Neural progenitor cell (in vitro differentiated cells): ENCODE data around the gene KPNA3. TPM values are rescaled to one million over a fixed set of nuclear protein-coding genes. Genes with fewer than 3 reads are reported as not detected.

Source experiments
- DNase-seq: peaks from one replicate; pipeline ENCODE4 v3.0.0-alpha.2; 2016; ENCODE audit warnings: low spot score
- H2AFZ ChIP-seq: fragments of 200-600 bp; sonication (generic); replicated peaks from 2 replicates; pipeline ENCODE4 v1.6.1; 2016; ENCODE audit warnings: antibody characterized with exemption
- H3F3A ChIP-seq: fragments of 200-600 bp; sonication (generic); 2 replicates; pipeline ENCODE4 v1.6.1; 2016; ENCODE audit warnings: antibody characterized with exemption, low read depth
- H3K27ac ChIP-seq: fragments of 200-600 bp; sonication (generic); 2 replicates; pipeline ENCODE4 v1.5.1; 2016; ENCODE audit warnings: mild to moderate bottlenecking
- H3K27me3 ChIP-seq: fragments of 200-600 bp; sonication (generic); 2 replicates; pipeline ENCODE4 v1.6.1; 2016; ENCODE audit warnings: mild to moderate bottlenecking, moderate library complexity
- H3K36me3 ChIP-seq: fragments of 200-600 bp; sonication (generic); 2 replicates; pipeline ENCODE4 v1.5.1; 2016
- H3K4me1 ChIP-seq: fragments of 200-600 bp; sonication (generic); 2 replicates; pipeline ENCODE4 v1.6.1; 2016; ENCODE audit warnings: mixed run types
- H3K4me2 ChIP-seq: fragments of 200-600 bp; sonication (generic); 2 replicates; pipeline ENCODE4 v1.6.1; 2016
- H3K4me3 ChIP-seq: fragments of 200-600 bp; sonication (generic); 2 replicates; pipeline ENCODE4 v1.5.1; 2016
- H3K79me2 ChIP-seq: fragments of 200-600 bp; sonication (generic); 2 replicates; pipeline ENCODE4 v1.6.1; 2016; ENCODE audit warnings: low read depth
- H3K9ac ChIP-seq: fragments of 200-600 bp; sonication (generic); 2 replicates; pipeline ENCODE4 v1.6.1; 2016
- H3K9me3 ChIP-seq: fragments of 200-600 bp; sonication (generic); 2 replicates; pipeline ENCODE4 v1.5.1; 2016; ENCODE audit warnings: low read depth
- H4K20me1 ChIP-seq: fragments of 200-600 bp; sonication (generic); 2 replicates; pipeline ENCODE4 v1.6.1; 2016; ENCODE audit warnings: low read depth
- H3K27ac Mint-ChIP-seq: 3 replicates; pipeline ENCODE4 v1.8.0; 2021; ENCODE audit warnings: mixed read lengths
- H3K27me3 Mint-ChIP-seq: 2 replicates; pipeline ENCODE4 v1.8.0; 2022; ENCODE audit warnings: low read depth, mild to moderate bottlenecking, inconsistent platforms, moderate library complexity, mixed read lengths; ENCODE audit not compliant: insufficient read depth
- H3K36me3 Mint-ChIP-seq: 3 replicates; pipeline ENCODE4 v1.8.0; 2021; ENCODE audit warnings: mixed read lengths
- H3K4me1 Mint-ChIP-seq: 3 replicates; pipeline ENCODE4 v1.8.0; 2021; ENCODE audit warnings: mixed read lengths
- H3K4me3 Mint-ChIP-seq: 3 replicates; pipeline ENCODE4 v1.8.0; 2021; ENCODE audit warnings: mild to moderate bottlenecking, moderate library complexity, mixed read lengths
- H3K9me3 Mint-ChIP-seq: 3 replicates; pipeline ENCODE4 v1.8.0; 2020; ENCODE audit warnings: mixed read lengths
- EZH2 ChIP-seq: fragments of 200-600 bp; sonication (generic); IDR thresholded peaks from 2 replicates; pipeline ENCODE4 v1.6.1; 2017; ENCODE audit warnings: antibody characterized with exemption, mild to moderate bottlenecking, moderate library complexity
- EZH2phosphoT487 ChIP-seq: fragments of 200-600 bp; sonication (generic); IDR thresholded peaks from 2 replicates; pipeline ENCODE4 v1.6.1; 2017; ENCODE audit warnings: antibody characterized with exemption
- total RNA-seq: library from RNA; depleted of rRNA; stranded (reverse); fragments of >200 nt; gene quantifications from 2 replicates; pipeline ENCODE4 v1.2.3, GENCODE V29; 2015; ENCODE audit warnings: low replicate concordance
- TF ChIP-seq, protein P1 (sequence below): fragments of 200-600 bp; sonication (generic); IDR thresholded peaks from 2 replicates; pipeline ENCODE4 v1.5.1; 2017; ENCODE audit warnings: antibody characterized with exemption, mild to moderate bottlenecking

Gene KPNA3
- total RNA-seq, 1 donor from 2014 or later = 49.4 TPM

DNA sequence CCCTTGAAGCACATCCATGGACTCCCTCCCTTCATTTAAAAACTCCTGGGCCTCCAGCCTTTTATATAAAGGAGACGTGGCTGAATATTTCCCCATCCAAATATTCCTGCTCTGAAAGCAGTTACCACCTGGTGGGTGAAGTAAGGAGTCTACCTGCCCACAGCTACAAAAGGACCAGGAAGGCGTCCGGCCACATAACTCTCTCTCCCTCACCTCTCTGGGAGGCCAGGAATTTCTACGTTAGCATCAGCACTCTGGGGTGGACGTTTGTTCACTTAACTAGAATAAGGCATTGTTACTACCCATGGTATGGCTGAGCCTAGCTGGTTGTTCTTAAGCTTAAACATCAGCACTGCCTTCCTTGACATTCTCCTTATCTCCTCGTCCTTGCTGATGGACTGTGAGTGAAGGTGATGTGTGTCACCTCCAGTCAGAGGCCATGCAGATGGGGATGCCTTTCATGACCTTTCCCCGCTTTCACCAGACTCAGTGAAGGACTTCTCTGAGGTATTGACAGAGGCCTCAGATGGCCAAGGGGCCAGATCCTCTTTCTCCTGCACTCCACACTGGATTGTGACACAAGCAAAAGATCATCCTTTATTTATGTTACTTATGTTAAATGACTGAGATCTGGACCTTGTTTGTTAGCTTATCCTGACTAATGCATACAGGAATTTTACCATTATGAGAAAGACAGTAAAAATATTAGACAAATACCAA is 22.2 kb upstream of the KPNA3 start:
- no peak for DNase-seq
- Histone ChIP-seq H3K27ac (no peak overlapping the region), H3F3A (no peaks in the 10 kb centered on the region), H3K9ac (no peak overlapping the region), H3K79me2 (no peaks in the 10 kb centered on the region), H4K20me1 (no peaks in the 10 kb centered on the region), H3K36me3 (no peaks in the 10 kb centered on the region), H2AFZ (no peak overlapping the region), H3K9me3 (no peaks in the 10 kb centered on the region), H3K4me1 (no peaks in the 10 kb centered on the region), H3K4me3 (no peak overlapping the region), H3K27me3 (no peaks in the 10 kb centered on the region), H3K4me2 (no peak overlapping the region)
- TF ChIP-seq, protein P1, sequence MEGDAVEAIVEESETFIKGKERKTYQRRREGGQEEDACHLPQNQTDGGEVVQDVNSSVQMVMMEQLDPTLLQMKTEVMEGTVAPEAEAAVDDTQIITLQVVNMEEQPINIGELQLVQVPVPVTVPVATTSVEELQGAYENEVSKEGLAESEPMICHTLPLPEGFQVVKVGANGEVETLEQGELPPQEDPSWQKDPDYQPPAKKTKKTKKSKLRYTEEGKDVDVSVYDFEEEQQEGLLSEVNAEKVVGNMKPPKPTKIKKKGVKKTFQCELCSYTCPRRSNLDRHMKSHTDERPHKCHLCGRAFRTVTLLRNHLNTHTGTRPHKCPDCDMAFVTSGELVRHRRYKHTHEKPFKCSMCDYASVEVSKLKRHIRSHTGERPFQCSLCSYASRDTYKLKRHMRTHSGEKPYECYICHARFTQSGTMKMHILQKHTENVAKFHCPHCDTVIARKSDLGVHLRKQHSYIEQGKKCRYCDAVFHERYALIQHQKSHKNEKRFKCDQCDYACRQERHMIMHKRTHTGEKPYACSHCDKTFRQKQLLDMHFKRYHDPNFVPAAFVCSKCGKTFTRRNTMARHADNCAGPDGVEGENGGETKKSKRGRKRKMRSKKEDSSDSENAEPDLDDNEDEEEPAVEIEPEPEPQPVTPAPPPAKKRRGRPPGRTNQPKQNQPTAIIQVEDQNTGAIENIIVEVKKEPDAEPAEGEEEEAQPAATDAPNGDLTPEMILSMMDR = no peak
- no peak for TF ChIP-seq EZH2phosphoT487
- no peak for TF ChIP-seq EZH2
- Mint-ChIP-seq H3K27ac (no peak overlapping the region), H3K27me3 (no peaks in the 10 kb centered on the region), H3K4me1 (peaks cover 17% of the 10 kb centered on the region), H3K9me3 (no peaks in the 10 kb centered on the region), H3K36me3 (no peaks in the 10 kb centered on the region), H3K4me3 (no peak overlapping the region)

DNA sequence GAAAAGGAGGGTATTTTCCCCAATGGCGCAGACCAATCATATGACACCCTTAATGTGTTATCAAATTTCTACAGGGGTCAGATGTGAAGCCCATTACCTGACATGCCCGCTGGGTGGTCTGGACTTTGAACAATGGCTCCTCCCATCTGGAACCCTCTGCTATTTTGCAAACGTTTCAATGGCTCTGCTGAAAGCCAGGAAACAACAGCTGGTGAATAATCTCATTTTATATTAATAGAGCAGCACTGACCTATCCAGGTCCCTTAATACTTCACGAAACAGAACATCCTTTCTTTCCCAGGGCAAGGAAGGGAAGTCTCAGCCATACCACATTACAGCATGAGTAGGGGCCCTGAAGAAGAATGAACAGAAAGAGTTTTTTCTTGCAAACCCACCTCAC is 20.3 kb upstream of the KPNA3 start:
- no peaks in the 10 kb centered on the region for H3K36me3 Mint-ChIP-seq
- H3K27ac ChIP-seq = no peak overlapping the region
- H3K9me3 ChIP-seq = no peaks in the 10 kb centered on the region
- H4K20me1 ChIP-seq = no peaks in the 10 kb centered on the region
- H3K4me1 Mint-ChIP-seq = peaks cover 17% of the 10 kb centered on the region
- H3K27ac Mint-ChIP-seq = no peak overlapping the region
- H3K4me3 Mint-ChIP-seq = no peak overlapping the region
- H3K4me3 ChIP-seq = no peak overlapping the region
- H3K79me2 ChIP-seq = no peaks in the 10 kb centered on the region
- no peaks in the 10 kb centered on the region for H3K9me3 Mint-ChIP-seq
- H3K27me3 Mint-ChIP-seq = no peaks in the 10 kb centered on the region
- no peak overlapping the region for H3K4me2 ChIP-seq
- TF ChIP-seq EZH2phosphoT487 (no peak), EZH2 (no peak)
- TF ChIP-seq, protein P1 = no peak
- H3K27me3 ChIP-seq = no peaks in the 10 kb centered on the region
- DNase-seq = no peak
- no peaks in the 10 kb centered on the region for H3K36me3 ChIP-seq
- no peak overlapping the region for H2AFZ ChIP-seq
- no peaks in the 10 kb centered on the region for H3F3A ChIP-seq
- H3K4me1 ChIP-seq = no peaks in the 10 kb centered on the region
- H3K9ac ChIP-seq = no peak overlapping the region

DNA sequence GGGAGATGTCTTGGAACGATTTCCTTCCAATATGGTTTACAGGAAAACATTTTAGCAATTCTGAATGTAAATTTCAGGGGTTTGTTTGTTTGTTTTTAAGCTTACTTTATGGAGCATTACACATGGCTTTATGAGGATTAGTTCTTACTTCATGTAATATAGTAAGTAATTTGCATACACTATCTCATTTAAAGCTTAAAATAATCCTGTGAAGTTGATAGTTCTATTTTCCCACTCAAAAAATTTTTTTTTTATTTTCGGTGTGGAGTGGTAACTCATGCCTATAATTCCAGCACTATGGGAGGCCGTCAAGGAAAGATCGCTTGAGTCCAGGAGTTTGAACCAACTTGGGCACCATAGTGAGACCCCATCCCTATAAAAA is 19.0 kb upstream of the KPNA3 start:
- no peaks in the 10 kb centered on the region for H3K79me2 ChIP-seq
- Mint-ChIP-seq H3K4me1 (peaks cover 17% of the 10 kb centered on the region), H3K4me3 (no peak overlapping the region), H3K9me3 (no peaks in the 10 kb centered on the region), H3K27ac (no peak overlapping the region), H3K36me3 (no peaks in the 10 kb centered on the region), H3K27me3 (no peaks in the 10 kb centered on the region)
- H3K4me3 ChIP-seq = no peak overlapping the region
- H3K4me2 ChIP-seq = no peak overlapping the region
- H4K20me1 ChIP-seq = no peaks in the 10 kb centered on the region
- no peak for DNase-seq
- H3K27me3 ChIP-seq = no peaks in the 10 kb centered on the region
- H3K9ac ChIP-seq = no peak overlapping the region
- H3K4me1 ChIP-seq = no peaks in the 10 kb centered on the region
- H3F3A ChIP-seq = no peaks in the 10 kb centered on the region
- H3K36me3 ChIP-seq = no peaks in the 10 kb centered on the region
- H2AFZ ChIP-seq = no peak overlapping the region
- H3K9me3 ChIP-seq = no peaks in the 10 kb centered on the region
- H3K27ac ChIP-seq = no peak overlapping the region
- TF ChIP-seq EZH2 (no peak), EZH2phosphoT487 (no peak)
- TF ChIP-seq, protein P1 = no peak
